Activated T-cell treated with anti-CD3 and anti-CD28 coated beads for 24 hours (primary cell): Measurements from ENCODE around the gene NFKB1.
"Not testable (repeated sequence)": the region's sequence is repeated elsewhere in the genome, so short reads cannot be mapped to it uniquely, and the experiment has no call there.

Source experiments
- DNase-seq: peaks from one replicate; pipeline ENCODE4 v3.0.0-alpha.2; 2020; ENCODE audit warnings: low read depth

NFKB1 gene

DNA sequence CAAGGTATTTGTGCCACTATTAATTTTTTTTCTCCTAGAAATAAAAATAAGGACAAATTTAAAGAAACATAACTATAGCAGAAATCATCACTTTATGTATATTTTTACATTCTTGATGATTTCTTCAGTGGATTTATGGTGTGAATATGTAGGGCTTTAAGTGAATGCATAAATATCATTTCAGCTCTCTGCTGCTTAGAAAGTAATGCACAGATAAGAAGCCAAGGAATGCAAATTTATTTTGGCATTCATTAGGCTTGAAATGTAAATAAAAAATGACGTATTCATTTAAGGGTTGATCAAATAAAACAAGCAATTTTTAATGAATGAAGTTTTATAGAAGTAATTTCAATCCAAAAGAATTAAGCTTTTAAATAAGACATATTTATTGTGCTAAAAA lies 66.3 kb downstream of the NFKB1 start:
- DNase-seq, result no peak

DNA sequence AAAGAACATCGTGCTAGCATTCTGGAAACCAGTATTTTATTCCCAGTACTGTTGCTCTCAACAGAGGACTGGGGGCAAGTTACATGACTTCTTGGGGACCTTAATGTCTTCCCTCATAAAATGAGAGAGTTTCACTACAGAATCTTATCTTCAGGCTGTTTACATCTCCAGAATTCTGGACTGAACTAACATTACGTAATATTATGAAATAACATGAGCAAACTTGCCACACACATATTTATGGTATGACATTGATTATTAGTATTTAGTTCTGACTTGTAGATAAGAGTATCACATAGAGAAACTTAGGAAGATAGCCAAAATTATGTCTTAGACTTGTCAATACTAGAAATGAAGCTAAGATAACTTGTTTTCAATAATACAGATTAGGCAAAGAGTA lies 68.0 kb downstream of the NFKB1 start:
- no peak for DNase-seq

DNA sequence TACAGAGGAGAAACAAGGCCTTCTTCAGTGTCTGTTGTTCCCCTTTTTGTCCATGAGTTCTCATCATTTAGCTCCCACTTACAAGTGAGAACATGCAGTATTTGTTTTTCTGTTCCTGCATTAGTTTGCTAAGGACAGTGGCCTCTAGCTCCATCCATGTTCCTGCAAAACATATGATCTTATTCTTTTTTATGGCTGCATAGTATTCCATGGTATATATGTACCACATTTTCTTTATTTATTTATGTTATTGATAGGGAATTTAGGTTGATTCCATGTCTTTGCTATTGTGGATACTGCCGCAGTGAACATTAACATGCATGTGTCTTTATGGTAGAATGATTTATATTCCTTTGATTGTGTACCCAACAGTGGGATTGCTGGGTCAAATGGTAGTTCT lies 69.1 kb downstream of the NFKB1 start:
- DNase-seq, result not testable (repeated sequence)

DNA sequence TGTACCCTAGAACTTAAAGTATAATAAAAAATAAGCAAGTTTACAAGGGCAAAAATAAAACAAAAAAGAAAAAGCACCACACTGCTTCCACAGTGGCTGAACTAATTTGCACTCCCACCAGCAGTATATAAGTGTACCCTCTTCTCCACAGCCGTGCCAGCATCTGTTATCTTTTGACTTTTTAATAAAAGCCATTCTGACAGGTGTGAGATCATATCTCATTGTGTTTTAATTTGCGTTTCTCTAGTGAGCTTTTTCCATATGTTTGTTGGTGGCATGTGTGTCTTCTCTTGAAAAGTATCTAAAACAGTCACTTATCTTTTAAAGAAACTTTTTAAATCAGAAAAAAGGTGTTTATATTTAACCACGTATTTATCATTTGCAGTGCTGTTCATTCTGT lies 71.3 kb downstream of the NFKB1 start:
- DNase-seq, result no peak

DNA sequence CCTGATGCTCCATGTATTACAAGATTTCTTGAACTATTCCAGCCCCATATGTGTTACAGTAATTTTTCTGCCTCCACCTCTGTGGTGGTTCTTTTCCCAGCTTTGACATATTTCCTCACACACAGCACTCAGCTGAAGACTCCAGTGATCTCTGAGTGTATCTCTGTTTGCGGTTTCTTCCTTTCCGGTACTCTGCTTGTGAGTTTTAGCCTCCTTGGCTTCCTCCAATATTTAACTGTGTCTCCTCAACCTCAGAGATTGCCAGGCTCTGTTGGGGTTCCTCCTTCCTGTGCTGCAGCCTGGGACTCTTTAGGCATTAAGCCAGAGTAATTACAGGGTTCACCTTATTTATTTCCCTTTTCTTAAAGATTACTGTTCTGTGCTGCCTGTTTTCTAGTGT lies 73.2 kb downstream of the NFKB1 start:
- no peak for DNase-seq

DNA sequence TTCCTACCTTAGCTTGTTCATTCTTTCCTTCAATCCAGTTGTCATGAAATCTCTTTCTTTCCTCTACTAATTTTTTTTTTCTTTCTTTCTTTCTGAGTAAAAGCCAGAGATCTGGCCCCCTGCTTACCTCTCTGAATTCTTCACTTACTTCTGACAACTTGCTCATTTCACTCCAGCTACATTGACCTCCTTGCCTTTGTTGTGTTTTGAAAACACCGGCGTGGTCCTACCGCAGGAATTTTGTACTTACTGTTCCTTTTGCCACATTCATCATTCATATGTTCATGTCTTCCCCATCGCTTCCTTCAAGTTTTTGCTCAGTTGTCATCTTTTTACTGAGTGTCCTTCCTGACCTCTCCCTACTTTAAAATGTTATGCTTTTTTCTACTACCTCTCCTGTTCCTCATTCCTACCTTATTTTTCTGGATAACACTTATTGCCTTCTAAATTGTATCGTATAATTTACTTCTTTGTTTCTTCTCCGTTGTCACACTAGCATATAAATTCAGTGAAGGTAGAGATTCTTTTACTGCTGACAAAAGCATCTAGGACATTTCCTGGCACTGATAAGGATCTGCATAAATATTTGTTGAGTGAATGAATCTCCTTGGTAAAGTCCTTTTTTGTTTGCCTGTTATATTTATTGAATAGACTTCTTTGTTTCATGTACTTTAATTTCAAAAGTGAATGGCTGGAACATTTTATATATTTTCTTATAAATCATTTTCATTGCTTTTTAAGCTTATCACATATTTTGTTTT lies 74.4 kb downstream of the NFKB1 start:
- no peak for DNase-seq

DNA sequence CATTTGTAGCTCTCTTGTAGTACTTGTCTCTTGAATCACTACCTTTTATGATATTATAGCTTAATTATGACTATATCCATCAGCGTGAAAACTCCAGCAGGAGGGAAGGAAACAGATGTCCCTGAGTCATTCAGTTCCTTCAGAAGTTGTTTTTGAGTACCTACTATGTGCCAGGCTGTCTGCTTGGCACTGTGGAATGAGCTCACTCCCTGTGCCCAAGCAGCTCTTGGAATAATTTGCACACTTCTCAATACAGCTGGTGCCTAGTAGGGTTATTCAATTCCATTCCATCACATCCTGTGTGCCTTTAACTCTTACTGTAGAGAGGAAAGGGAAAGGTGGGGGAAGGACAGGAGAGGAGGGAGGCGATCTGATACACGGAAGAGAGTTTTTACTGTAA lies 77.1 kb downstream of the NFKB1 start:
- no peak for DNase-seq

DNA sequence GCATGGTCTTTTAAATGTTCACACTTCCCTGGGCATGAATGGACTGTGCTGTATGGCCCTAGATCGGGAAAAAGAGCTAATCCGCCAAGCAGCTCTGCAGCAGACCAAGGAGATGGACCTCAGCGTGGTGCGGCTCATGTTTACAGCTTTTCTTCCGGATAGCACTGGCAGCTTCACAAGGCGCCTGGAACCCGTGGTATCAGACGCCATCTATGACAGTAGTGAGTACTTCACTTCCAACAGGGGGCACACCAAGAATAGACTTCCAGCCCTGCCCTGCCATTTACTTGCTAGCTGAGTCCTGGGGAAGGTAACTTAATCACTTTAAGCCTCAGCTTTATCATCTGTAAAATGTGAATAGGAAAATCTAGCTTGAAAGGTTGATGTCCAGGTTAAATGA lies 77.7 kb downstream of the NFKB1 start:
- DNase-seq, result no peak

DNA sequence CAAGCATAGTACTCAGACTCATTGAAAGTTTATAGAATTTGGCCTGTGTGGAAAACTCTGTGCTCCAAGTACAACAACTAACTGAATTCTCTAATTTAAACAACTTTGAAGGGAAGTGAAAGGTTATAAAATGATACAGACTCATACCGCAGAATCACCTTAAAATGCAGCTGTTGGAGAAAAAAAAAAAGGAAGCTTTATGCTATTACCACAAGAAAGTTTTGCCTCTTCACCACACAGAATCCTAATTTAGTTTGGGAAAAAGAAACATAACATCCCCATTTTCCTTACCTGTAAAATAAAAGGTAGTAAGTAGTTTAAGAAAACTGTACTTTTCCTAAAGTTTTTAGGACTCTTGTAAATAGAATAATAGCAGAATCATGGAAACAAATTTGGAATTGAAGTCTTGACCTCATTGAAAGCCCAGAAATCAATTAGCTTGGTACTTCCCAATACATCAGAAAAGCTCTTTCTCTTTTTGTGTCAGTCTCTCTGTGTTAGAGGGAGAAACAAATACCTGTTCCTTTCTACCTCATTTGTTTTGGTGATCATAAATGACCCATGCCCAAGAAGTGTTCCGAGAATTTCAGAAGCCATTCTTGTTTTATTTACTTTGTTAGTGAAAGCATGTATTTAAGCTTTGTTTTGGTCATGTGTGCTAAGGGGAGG lies 78.8 kb downstream of the NFKB1 start:
- DNase-seq, result no peak

DNA sequence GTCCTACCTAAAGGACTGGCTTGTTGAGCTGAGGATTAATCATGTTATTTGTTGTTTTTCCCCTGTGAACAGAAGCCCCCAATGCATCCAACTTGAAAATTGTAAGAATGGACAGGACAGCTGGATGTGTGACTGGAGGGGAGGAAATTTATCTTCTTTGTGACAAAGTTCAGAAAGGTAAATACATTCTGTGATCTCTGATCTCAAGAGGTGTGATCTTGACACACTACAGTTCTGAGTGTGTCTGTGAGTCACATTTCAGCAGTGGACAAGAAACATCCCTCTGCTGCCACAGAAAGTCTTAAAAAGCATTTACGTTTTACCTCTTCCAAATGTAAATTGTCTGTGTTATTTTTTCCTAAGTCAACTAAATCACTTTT lies 79.3 kb downstream of the NFKB1 start:
- no peak for DNase-seq

DNA sequence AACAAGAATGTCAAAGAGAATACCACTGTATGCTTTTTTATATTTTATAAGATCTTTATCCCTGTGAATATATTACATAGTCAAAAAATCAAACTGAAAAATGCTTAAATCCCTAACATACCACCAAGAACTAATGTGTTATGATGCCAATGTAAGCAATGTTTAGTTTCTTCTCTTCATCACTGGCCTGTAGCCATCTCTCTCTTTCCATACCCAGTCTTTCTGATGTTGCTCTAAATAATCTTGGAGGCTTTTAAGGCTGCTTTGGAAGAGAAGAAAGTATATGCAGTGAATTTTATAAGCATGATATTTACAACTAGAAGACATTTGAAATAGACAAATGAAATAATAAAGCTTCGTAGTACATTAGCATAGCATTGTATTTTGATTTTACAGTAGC lies 82.9 kb downstream of the NFKB1 start:
- no peak for DNase-seq

DNA sequence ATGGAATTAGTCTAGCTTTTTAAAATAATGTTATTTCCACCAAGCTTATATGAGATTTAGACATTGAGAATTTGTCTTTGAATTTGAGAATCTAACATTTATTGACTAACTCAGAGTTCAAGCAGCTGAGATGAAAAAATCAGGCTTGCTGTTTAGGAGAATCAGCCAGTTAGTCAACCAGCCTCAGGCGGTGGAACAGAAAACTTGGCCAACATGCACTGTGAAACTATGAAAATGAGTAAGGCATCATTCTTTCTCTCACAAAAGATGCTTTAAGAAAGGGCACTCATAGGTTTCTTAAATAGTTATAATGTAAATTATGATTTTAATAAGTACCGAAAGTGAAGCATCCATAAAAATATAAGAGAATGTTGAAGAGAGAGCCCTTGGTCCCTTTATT lies 84.2 kb downstream of the NFKB1 start:
- DNase-seq, result no peak

DNA sequence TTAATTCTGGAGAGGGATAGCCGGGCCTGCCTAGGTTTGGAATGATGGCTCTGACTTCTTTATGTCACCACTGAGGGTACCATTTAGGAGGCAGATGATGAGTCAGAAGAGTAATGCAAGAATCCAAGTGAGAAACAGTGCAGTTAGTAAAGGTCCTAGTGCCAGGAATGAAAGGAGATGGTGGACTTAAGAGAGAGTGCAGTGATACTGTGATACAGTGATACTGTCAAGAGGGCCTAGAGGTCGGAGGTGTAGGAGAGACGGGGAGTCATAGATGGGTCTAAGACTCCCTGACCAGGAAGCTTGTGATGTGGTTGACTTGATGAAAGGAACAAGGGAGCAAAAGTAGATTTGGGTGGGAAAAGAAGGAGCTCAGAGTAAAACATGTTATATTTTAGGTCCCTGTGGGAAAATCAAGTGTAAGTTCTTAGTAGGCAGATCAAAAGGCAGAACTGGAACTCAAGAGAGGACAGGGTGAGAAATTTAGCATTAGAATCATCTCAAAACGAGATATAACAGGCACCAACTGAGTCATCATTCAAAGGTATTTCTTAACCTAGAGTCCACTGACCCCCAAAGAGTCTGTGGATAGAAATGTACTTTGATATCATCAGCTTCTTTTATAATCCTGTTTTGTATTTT lies 85.0 kb downstream of the NFKB1 start:
- no peak for DNase-seq

DNA sequence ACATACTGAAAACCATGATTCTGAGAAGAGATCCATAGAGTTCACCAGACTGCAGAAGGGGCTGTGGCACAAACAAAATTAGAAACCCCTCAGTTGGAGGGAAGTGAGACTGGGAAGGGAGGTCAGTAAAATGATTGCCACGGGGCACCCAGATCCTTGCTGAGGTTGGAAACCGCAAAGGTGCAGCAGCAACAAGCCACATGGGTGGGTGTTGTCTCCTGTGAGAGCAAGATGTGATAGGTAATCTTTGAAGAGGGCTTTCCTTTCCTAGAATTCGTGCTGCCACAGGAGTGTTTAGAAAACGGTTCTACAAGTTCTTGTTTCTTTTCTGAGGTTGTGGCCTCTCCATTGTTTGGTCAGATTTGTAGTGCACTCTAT lies 85.5 kb downstream of the NFKB1 start:
- DNase-seq, result no peak

DNA sequence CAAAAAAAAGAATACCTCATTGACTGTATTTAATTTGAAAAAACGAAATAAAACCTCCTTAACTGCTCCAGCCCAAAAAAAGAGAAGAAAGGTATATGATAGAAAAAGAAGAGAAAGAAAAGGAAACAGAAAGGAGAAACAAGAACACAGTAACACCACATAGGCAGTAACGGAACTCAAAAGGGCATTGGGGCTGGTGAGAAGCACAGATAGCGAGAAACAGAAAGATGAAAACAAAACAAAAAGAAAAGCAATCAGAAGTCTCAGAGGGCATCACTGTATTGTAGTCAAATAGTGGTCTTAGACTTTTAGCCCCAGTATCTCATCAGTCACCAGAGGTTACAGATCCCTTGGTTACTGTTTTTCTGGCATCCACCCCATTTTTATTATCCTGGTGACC lies 88.6 kb downstream of the NFKB1 start:
- DNase-seq, result no peak

DNA sequence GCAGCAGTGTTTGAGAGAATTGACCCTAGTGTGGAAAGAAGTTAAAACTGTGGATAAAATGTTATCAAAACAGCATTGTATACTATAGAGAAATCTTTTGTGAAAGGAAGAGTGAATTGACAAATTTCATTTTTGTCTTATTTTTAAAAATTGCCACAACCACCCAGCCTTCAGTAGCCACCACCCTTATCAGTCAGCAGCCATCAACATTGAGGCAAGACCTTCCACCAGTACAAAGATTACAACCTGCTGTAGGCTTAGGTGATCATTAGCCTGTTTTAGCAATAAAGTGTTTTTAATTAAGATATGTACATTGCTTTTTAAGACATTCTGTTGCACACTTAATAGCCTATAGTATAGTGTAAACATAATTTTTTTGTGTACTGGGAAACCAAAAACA lies 91.1 kb downstream of the NFKB1 start:
- no peak for DNase-seq

DNA sequence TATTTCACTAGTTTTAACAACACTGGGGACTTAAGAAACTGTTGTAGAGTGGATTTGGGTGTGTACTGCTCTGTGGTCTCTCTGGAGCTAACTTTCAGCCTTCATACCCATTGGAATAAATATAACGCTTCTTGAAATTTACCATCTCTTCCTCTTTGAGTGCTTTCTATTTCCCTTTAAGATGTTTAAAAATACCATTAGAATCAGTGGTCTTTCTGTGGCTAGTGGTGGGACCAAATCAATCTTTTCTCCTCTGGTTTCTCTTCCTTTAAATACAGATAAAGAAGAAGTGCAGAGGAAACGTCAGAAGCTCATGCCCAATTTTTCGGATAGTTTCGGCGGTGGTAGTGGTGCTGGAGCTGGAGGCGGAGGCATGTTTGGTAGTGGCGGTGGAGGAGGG lies 92.0 kb downstream of the NFKB1 start:
- no peak for DNase-seq

DNA sequence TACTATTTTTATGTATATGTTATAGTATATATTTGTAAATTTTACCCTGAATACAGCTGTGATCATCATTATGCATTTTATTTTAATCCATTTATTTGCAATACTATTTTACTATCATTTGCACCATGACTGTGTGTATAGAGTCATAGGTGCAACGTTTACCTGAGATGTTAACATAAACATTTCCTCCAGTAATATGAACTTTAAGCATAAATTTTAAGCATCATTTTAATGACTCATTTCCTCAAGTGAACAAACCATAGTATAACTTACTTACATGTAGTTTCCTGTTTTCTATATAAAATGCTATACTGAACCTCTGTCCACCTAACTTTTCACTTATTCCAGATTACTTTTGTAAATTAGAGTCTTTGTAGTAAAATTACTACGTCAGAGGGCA lies 92.8 kb downstream of the NFKB1 start:
- no peak for DNase-seq

DNA sequence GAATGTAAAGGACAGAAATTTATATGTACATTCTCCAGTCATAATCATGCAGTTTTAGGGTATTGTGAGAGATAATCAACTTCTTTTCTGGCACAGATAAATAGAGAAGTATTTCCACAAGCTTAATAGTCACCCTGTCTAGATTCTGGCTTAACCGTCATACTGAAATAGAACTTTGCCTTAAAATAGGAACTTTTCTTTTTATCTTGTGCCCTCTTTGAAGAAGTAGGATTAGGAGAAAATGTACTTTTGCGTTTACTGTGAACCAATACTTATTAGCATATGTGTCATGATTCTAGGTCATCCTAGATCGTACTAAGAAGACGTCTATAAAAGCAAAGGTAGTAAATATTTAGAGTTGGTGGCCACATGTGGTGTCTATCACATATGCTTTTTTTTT lies 95.4 kb downstream of the NFKB1 start:
- no peak for DNase-seq

DNA sequence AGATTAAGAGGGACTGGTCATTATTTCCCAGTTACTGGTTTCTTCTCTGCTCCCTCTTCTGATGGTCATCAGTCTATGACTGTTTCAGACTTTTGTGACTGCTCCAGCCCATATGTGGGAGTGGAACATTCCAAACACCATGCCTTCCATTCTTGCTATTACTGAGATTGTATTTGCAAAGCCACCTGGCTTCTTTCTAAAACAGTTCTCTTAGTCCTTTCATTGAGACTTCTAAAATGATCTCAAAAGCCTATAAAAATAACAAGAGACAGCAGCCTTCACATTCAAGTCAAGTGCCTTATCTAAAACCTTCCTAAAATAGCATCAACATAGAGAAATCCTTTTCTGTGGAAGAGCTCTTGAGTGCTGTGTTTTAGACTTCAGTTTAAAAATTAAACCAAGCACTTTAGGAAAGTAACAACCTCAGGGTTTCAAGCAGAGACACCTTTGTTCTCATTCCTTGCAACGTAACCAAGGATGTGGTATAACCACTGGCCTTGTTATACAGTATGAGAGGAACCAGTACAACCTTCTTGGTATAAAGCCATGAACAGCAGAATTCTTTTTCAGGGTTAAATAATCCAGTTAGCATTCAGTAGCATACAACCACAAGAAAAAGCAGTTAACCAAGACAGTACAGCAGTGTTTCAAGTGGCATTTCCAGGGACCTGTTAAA lies 97.1 kb downstream of the NFKB1 start:
- DNase-seq, result no peak

DNA sequence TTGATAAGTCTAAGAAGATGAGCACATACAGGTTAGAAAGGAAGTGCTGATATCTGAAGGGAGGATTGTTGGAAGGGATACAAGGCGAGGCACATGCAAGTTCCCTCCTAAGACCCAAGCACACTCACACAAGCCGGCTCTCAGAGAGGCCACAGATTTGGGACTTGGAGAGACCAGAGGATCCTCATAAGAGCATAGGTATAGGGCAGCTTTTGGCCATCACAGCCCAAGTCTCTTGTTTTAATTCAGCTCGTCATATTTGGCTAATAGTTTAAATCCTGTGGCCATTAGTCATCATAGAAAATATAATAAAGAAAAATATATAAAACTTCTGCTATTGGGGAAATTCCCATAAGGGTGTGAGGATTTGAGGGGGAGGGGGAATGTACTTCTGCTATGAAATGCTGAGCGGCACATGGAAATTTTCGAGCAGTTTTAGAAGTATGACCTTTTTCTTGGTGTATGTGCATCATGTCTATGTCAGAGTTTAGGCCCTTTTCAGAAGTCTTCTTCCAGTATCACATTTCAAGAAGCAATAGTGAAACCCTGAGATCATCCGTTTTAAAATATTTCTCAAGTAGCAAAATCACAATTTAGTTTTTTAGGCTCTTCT lies 97.7 kb downstream of the NFKB1 start:
- DNase-seq, result no peak

DNA sequence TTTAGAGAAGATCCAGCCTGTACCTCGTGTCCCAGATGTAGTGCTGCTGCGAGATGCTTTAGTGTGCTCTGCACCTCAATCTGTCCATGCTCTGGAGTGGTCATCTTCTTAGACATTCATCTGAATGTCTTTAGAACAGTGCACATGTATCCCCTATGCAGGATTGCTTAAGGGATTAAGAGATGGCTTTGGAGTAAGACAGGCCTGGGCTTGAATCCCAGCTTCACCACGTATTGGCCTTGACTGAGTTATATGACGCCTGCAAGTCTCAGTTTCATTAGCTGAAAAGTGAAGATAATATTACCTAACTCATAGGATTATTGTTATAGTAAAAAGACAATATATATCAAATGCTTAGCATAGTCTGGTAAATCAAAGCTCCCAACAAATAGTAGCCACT lies 98.3 kb downstream of the NFKB1 start:
- DNase-seq, result no peak

DNA sequence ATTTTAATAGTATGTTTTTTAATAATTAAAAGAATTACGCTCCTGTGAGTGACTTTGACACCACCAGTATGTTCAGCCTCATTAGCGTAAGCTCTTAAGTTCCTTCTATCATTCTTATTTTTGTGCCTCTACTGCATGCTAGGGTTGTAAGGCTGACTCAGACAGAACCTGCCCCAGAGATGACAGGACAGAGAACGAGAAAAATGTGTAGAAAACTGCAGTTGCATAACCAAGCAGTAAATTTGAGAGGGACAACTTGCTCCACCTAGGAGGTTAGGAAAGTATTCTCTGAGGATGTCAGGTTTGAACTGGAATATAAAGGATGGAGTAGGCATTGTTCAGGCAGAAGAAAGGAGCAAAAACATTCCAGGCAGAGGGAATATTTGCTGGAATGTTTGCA lies 98.7 kb downstream of the NFKB1 start:
- no peak for DNase-seq
